Right lobe of liver (tissue), 4 donors: Measurements from ENCODE around the gene RAB37.

Experiments used
- CTCF ChIP-seq, 4 donors: fragments of 200-600 bp in 3 of 4; fragments of 450-650 bp in 1 of 4; IDR thresholded peaks; one replicate each; pipeline versions ENCODE4 v1.5.1 to v1.8.0; 2016 to 2022; ENCODE audit warnings: antibody characterized with exemption in 4 of 4, mild to moderate bottlenecking in 2 of 4
- POLR2A ChIP-seq: fragments of 450-650 bp; IDR thresholded peaks from one replicate; pipeline ENCODE4 v1.6.1; 2017; ENCODE audit warnings: antibody characterized with exemption, mild to moderate bottlenecking
- donor health status: DM: no; HTN: no; CAD: no.
- donor health status: DM: no; HTN: no; CAD: no.
- donor health status: DM: no; HTN: yes; CAD: no.

- TF ChIP-seq CTCF (IDR thresholded peaks at IDR 0.05) (no peak), POLR2A (no peak)
Observed at GRCh38 chr17:74763565-74764387, 26.7 kb downstream of the RAB37 start.
